H1 (cell line): ENCODE data around the gene CDK5RAP2. TPM values are rescaled to one million over a fixed set of nuclear protein-coding genes. Genes with fewer than 3 reads are reported as not detected.

Experiments
- CTCF ChIA-PET: fragments of 300-600 bp; sonication (Branson Sonifier 250); formaldehyde crosslinking; loops from one replicate; lab custom pipeline; 2021; ENCODE audit not compliant: partially characterized antibody; lab: Charles Lee
- POLR2A ChIA-PET: fragments of 300-600 bp; sonication (Branson Sonifier 250); formaldehyde crosslinking; loops from one replicate; lab custom pipeline; 2021; ENCODE audit warnings: inconsistent platforms; ENCODE audit not compliant: partially characterized antibody; lab: Charles Lee
- DNase-seq, 2 experiments: peaks; one replicate each; pipeline versions ENCODE4 v3.0.0 to v3.0.0-alpha.2; 2010 to 2022; ENCODE audit warnings: low spot score in 2 of 2, low read depth in 1 of 2, mixed read lengths in 1 of 2
- FAIRE-seq: peaks from 2 replicates; lab custom pipeline; 2011; peaks lifted over from hg19 to GRCh38; lab: Jason Lieb, UNC
- H2AFZ ChIP-seq: 2 replicates; pipeline ENCODE4 v1.8.1; 2012; ENCODE audit warnings: low read length, inconsistent platforms
- H2AK5ac ChIP-seq: 2 replicates; pipeline ENCODE4 v1.6.1; 2013; ENCODE audit warnings: low read depth, low read length
- H2BK120ac ChIP-seq: replicated peaks from 2 replicates; pipeline ENCODE3; 2013; ENCODE audit warnings: low read depth, low read length, inconsistent platforms
- H2BK12ac ChIP-seq: 2 replicates; pipeline ENCODE4 v1.6.1; 2013; ENCODE audit warnings: low read depth, low read length
- H2BK15ac ChIP-seq: 2 replicates; pipeline ENCODE4 v1.6.1; 2013; ENCODE audit warnings: low read length
- H2BK20ac ChIP-seq: 2 replicates; pipeline ENCODE4 v1.6.1; 2013; ENCODE audit warnings: low read length
- H2BK5ac ChIP-seq: 2 replicates; pipeline ENCODE4 v1.6.1; 2013; ENCODE audit warnings: low read depth, low read length
- H3K14ac ChIP-seq: 2 replicates; pipeline ENCODE4 v1.6.1; 2013; ENCODE audit warnings: inconsistent platforms; ENCODE audit not compliant: insufficient read length
- H3K18ac ChIP-seq: 2 replicates; pipeline ENCODE4 v1.6.1; 2013; ENCODE audit warnings: low read length; ENCODE audit errors: extremely low read depth
- H3K23ac ChIP-seq: 2 replicates; pipeline ENCODE4 v1.6.1; 2013; ENCODE audit warnings: inconsistent platforms; ENCODE audit not compliant: insufficient read length
- H3K23me2 ChIP-seq: 2 replicates; pipeline ENCODE4 v1.6.1; 2013; ENCODE audit warnings: low read depth, low read length
- H3K27ac ChIP-seq: 2 replicates; pipeline ENCODE4 v1.6.1; 2011; ENCODE audit warnings: low read depth, low read length, inconsistent platforms
- H3K27me3 ChIP-seq, 4 experiments: replicated peaks in 1 of 4; 1 replicate in 1 of 4; 2 replicates in 3 of 4; pipeline versions ENCODE4 v1.6.1 to v1.8.1; 2011 to 2013; ENCODE audit warnings: low read length in 3 of 4, mild to moderate bottlenecking in 3 of 4, inconsistent platforms in 2 of 4, mixed read lengths in 2 of 4, moderate library complexity in 1 of 4; ENCODE audit not compliant: control insufficient read depth in 3 of 4, insufficient read depth in 3 of 4; ENCODE audit errors: extremely low read depth in 1 of 4
- H3K36me3 ChIP-seq, 4 experiments: 2 replicates each; pipeline versions ENCODE4 v1.6.1 to v1.8.1; 2011 to 2013; ENCODE audit warnings: mild to moderate bottlenecking in 4 of 4, low read length in 3 of 4, moderate library complexity in 2 of 4, control low read depth in 1 of 4, inconsistent platforms in 1 of 4; ENCODE audit not compliant: insufficient read depth in 4 of 4, control insufficient read depth in 2 of 4
- H3K4ac ChIP-seq: replicated peaks from 2 replicates; pipeline ENCODE3; 2013; ENCODE audit warnings: low read length, low read depth, mixed read lengths, inconsistent platforms; ENCODE audit not compliant: insufficient read length
- H3K4me1 ChIP-seq, 4 experiments: replicated peaks in 1 of 4; 1 replicate in 1 of 4; 2 replicates in 3 of 4; pipeline versions ENCODE4 v1.6.1 to v1.8.1; 2011 to 2013; ENCODE audit warnings: low read length in 3 of 4, inconsistent platforms in 2 of 4, mixed read lengths in 1 of 4; ENCODE audit not compliant: insufficient read depth in 4 of 4, control insufficient read depth in 3 of 4
- H3K4me2 ChIP-seq, 2 experiments: 2 replicates each; pipeline versions ENCODE4 v1.6.1 to v1.8.1; 2011 to 2013; ENCODE audit warnings: low read depth in 2 of 2, low read length in 2 of 2, control low read depth in 1 of 2, inconsistent platforms in 1 of 2, mild to moderate bottlenecking in 1 of 2; ENCODE audit not compliant: insufficient read depth in 1 of 2
- H3K4me3 ChIP-seq, 4 experiments: fragments of 200-600, 300-600 bp in 1 of 4; sonication (generic), shearing (Covaris generic), sonication (Bioruptor Twin) in 1 of 4; 2 replicates each; pipeline versions ENCODE4 v1.5.1 to v1.8.1; 2011 to 2016; ENCODE audit warnings: low read length in 4 of 4, low read depth in 3 of 4, control low read depth in 2 of 4, inconsistent platforms in 2 of 4, mild to moderate bottlenecking in 2 of 4, mixed read lengths in 1 of 4, moderate library complexity in 1 of 4; ENCODE audit not compliant: insufficient read depth in 2 of 4; ENCODE audit errors: extremely low read depth in 1 of 4
- H3K56ac ChIP-seq: replicated peaks from 2 replicates; pipeline ENCODE3; 2013; ENCODE audit warnings: low read depth, mild to moderate bottlenecking, mixed read lengths, low read length, inconsistent platforms; ENCODE audit not compliant: insufficient read length
- H3K79me1 ChIP-seq: 2 replicates; pipeline ENCODE4 v1.6.1; 2013; ENCODE audit warnings: low read depth, low read length, control low read depth
- H3K79me2 ChIP-seq, 2 experiments: 2 replicates each; pipeline versions ENCODE4 v1.6.1 to v1.8.1; 2012 to 2013; ENCODE audit warnings: low read length in 2 of 2, mild to moderate bottlenecking in 2 of 2, inconsistent platforms in 1 of 2; ENCODE audit not compliant: insufficient read depth in 2 of 2, control insufficient read depth in 1 of 2
- H3K9ac ChIP-seq, 4 experiments: replicated peaks in 1 of 4; 1 replicate in 1 of 4; 2 replicates in 3 of 4; pipeline versions ENCODE4 v1.6.1 to v1.8.1; 2011 to 2013; ENCODE audit warnings: low read depth in 3 of 4, low read length in 3 of 4, control low read depth in 2 of 4, mild to moderate bottlenecking in 2 of 4, moderate library complexity in 2 of 4, inconsistent platforms in 1 of 4; ENCODE audit errors: extremely low read depth in 1 of 4
- H3K9me3 ChIP-seq, 2 experiments: 2 replicates each; pipeline versions ENCODE4 v1.6.1 to v1.8.1; 2012 to 2013; ENCODE audit warnings: mild to moderate bottlenecking in 2 of 2, moderate library complexity in 2 of 2, control low read depth in 1 of 2, inconsistent platforms in 1 of 2, low read depth in 1 of 2, low read length in 1 of 2, mixed read lengths in 1 of 2; ENCODE audit not compliant: insufficient read depth in 2 of 2
- H4K20me1 ChIP-seq, 2 experiments: replicated peaks in 1 of 2; 2 replicates each; pipeline versions ENCODE3 to v1.8.1; 2011 to 2013; ENCODE audit warnings: inconsistent platforms in 2 of 2, low read length in 2 of 2, mild to moderate bottlenecking in 1 of 2; ENCODE audit not compliant: insufficient read depth in 2 of 2, control insufficient read depth in 1 of 2
- H4K5ac ChIP-seq: 2 replicates; pipeline ENCODE4 v1.6.1; 2013; ENCODE audit warnings: low read length, low read depth, mixed read lengths, inconsistent platforms; ENCODE audit not compliant: insufficient read length
- H4K8ac ChIP-seq: 2 replicates; pipeline ENCODE4 v1.8.0; 2013; ENCODE audit warnings: mild to moderate bottlenecking, moderate library complexity, low read length, inconsistent platforms; ENCODE audit not compliant: insufficient read depth; ENCODE audit errors: extremely low read depth
- H4K91ac ChIP-seq: replicated peaks from 2 replicates; pipeline ENCODE3; 2013; ENCODE audit warnings: low read length, mixed read lengths, inconsistent platforms; ENCODE audit not compliant: insufficient read length
- BRCA1 ChIP-seq: IDR thresholded peaks from 2 replicates; pipeline ENCODE4 v1.6.1; 2012; ENCODE audit warnings: low read depth, low read length, improper control_type of control experiment
- CBX8 ChIP-seq: fragments of 300-800, 300-1000 bp; sonication (generic); IDR thresholded peaks from 2 replicates; pipeline ENCODE4 v1.7.1; 2016; ENCODE audit warnings: low read depth, low read length, borderline replicate concordance
- CHD2 ChIP-seq: IDR thresholded peaks from 2 replicates; pipeline ENCODE4 v1.6.1; 2012; ENCODE audit warnings: low read length, improper control_type of control experiment
- EP300 ChIP-seq, 2 experiments: IDR thresholded peaks; 1 replicate in 1 of 2; 2 replicates in 1 of 2; pipeline ENCODE4 v1.6.1; 2011 to 2012; ENCODE audit warnings: low read depth in 2 of 2, low read length in 2 of 2, mild to moderate bottlenecking in 2 of 2, borderline replicate concordance in 1 of 2, inconsistent platforms in 1 of 2, moderate library complexity in 1 of 2
- GABPA ChIP-seq: IDR thresholded peaks from 2 replicates; pipeline ENCODE4 v1.6.1; 2011; ENCODE audit warnings: mild to moderate bottlenecking, low read length, moderate library complexity, borderline replicate concordance; ENCODE audit not compliant: insufficient read depth
- GTF2F1 ChIP-seq: IDR thresholded peaks from 2 replicates; pipeline ENCODE4 v1.6.1; 2012; ENCODE audit warnings: low read depth, low read length, improper control_type of control experiment, borderline replicate concordance
- HDAC6 ChIP-seq: IDR thresholded peaks from one replicate; pipeline ENCODE4 v1.7.1; 2012; ENCODE audit warnings: low read depth, mild to moderate bottlenecking, inconsistent platforms, low read length, moderate library complexity
- JUND ChIP-seq: IDR thresholded peaks from 2 replicates; pipeline ENCODE4 v1.6.1; 2011; ENCODE audit warnings: mild to moderate bottlenecking, improper control_type of control experiment, low read length
- POLR2A ChIP-seq, 2 experiments: IDR thresholded peaks; 1 replicate in 1 of 2; 2 replicates in 1 of 2; pipeline ENCODE4 v1.6.1; 2011; ENCODE audit warnings: low read depth in 2 of 2, low read length in 2 of 2, mild to moderate bottlenecking in 2 of 2; ENCODE audit errors: control extremely low read depth in 1 of 2
- SP2 ChIP-seq: IDR thresholded peaks from 2 replicates; pipeline ENCODE4 v1.6.1; 2012; ENCODE audit warnings: mild to moderate bottlenecking, low read length, inconsistent platforms
- SUZ12 ChIP-seq: fragments of 200-600 bp; sonication (generic); IDR thresholded peaks from 2 replicates; pipeline ENCODE4 v1.6.1; 2012; ENCODE audit warnings: mild to moderate bottlenecking, inconsistent platforms, low read length, moderate library complexity, mixed read lengths
- YY1 ChIP-seq: IDR thresholded peaks from 2 replicates; pipeline ENCODE4 v1.6.1; 2011; ENCODE audit warnings: low read depth, mild to moderate bottlenecking, low read length
- WGBS, 2 experiments: shearing (Covaris generic) in 1 of 2; methylation state at CpG; one replicate each; pipeline versions ENCODE4 v1.1.6 to v1.1.7; 2013 to 2015; ENCODE audit warnings: low lambda C conversion rate in 2 of 2, mixed read lengths in 2 of 2, inconsistent platforms in 1 of 2, low coverage in 1 of 2, missing lambda C conversion rate in 1 of 2; ENCODE audit not compliant: insufficient replicate concordance in 2 of 2, insufficient coverage in 1 of 2, insufficient read length in 1 of 2; ENCODE audit errors: extremely low coverage in 1 of 2, missing lambda C conversion rate in 1 of 2; 5-methylcytosine and 5-hydroxymethylcytosine counted together
- polyA plus RNA-seq, 7 experiments: library from polyadenylated mRNA; depleted of rRNA in 3 of 7; stranded (reverse) in 5 of 7; unstranded in 2 of 7; fragments of >200 nt in 5 of 7; fragments of 200-250 nt in 2 of 7; gene quantifications; 1 replicate in 5 of 7; 2 replicates in 1 of 7; 4 replicates in 1 of 7; pipeline versions ENCODE4 v1.2.1 to v1.2.3, GENCODE V29; 2011 to 2013; ENCODE audit warnings: missing spikeins in 2 of 7, mixed read lengths in 2 of 7
- total RNA-seq: library from RNA; stranded (reverse); fragmentation: NEBNext Ultra II Directional; extraction: Animal tissue kit (Norgen Biotek cat#: 25700); gene quantifications from 2 replicates; pipeline ENCODE4 v1.2.1, GENCODE V29; 2021

Gene CDK5RAP2
- total and polyA plus RNA-seq, 2 of the 8 experiments (the other 6 are each of a cell fraction or from before 2014, with no cell fraction given) = 19.8 to 49.4 TPM

DNA sequence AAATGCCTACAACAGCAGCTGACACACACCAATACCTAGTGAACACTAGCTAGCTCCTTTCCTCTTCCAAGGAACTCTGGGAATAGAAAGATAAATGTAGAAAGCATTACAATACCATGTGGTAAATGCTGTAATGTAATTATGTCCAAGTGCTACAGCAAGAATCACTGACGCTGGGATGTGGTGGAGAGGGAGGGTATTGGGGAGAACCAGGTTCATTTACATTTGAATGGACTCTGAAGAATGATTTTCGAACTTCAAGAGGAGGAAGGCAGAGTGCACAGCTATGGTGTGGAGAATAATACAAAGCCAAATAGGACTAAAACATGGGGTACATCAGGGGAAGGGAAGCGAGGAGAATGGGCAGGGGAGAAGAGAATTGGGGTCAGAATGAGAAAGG is 158.0 kb downstream of the CDK5RAP2 start:
- H3K14ac ChIP-seq = no peak overlapping the region
- no peak overlapping the region for H3K27ac ChIP-seq
- H3K4me1 ChIP-seq = peaks cover 0 to 7% (median under 1%) of the 10 kb centered on the region in 4 experiments; a peak in 2 of 7 replicates
- H2AFZ ChIP-seq = no peak overlapping the region
- H3K23me2 ChIP-seq = no peaks in the 10 kb centered on the region
- H3K4me2 ChIP-seq = no peak overlapping the region
- H2BK120ac ChIP-seq = no peak overlapping the region
- POLR2A ChIA-PET = interaction anchor here (0.8 to 2.1 kb wide), 2 partner anchors 9 to 26 kb away, joined by 3 to 8 read pairs; no protein-coding TSS in a partner anchor
- no peaks in the 10 kb centered on the region for H3K9me3 ChIP-seq
- peaks cover 2 to 19% (median 5%) of the 10 kb centered on the region in 4 experiments; a peak in 5 of 8 replicates for H3K36me3 ChIP-seq
- H2BK5ac ChIP-seq = no peak overlapping the region
- no peak overlapping the region for H3K4ac ChIP-seq
- H3K9ac ChIP-seq = no peak overlapping the region
- no peak overlapping the region for H3K56ac ChIP-seq
- TF ChIP-seq EP300 (IDR thresholded peaks at IDR 0.05; ENCODE audit: borderline replicate concordance in 1 of 2, low read depth in 2 of 2, low read length in 2 of 2) (no peak), YY1 (no peak), BRCA1 (no peak), CBX8 (no peak), SP2 (no peak), SUZ12 (no peak), CHD2 (no peak), POLR2A (IDR thresholded peaks at IDR 0.05; ENCODE audit: control extremely low read depth in 1 of 2, low read depth in 2 of 2, low read length in 2 of 2) (no peak), JUND (no peak), GABPA (no peak), HDAC6 (no peak), GTF2F1 (no peak)
- no peak overlapping the region for H3K23ac ChIP-seq
- H2AK5ac ChIP-seq = no peak overlapping the region
- H2BK15ac ChIP-seq = no peak overlapping the region
- FAIRE-seq = no peak
- no peak overlapping the region for H3K4me3 ChIP-seq
- no peak overlapping the region for H2BK12ac ChIP-seq
- H2BK20ac ChIP-seq = no peak overlapping the region
- H4K8ac ChIP-seq = no peak overlapping the region
- no peak overlapping the region for H4K91ac ChIP-seq
- no peaks in the 10 kb centered on the region for H3K79me1 ChIP-seq
- no peaks in the 10 kb centered on the region for H4K20me1 ChIP-seq
- H3K27me3 ChIP-seq = no peaks in the 10 kb centered on the region
- CTCF ChIA-PET = interaction anchor here (0.5 to 9.7 kb wide), 7 partner anchors 10 to 1873 kb away, joined by 3 to 70 read pairs (median 3); no protein-coding TSS in a partner anchor
- 73% methylated on average over 3 of the region's 3 CpGs; no CpG with 5 or more reads in 1 of the 2 experiments for WGBS, 2 experiments
- no peak overlapping the region for H4K5ac ChIP-seq
- H3K18ac ChIP-seq = no peak overlapping the region
- no peak for DNase-seq
- no peaks in the 10 kb centered on the region for H3K79me2 ChIP-seq
